H1 (cell line): ENCODE results near the gene SH2D2A. TPM values are rescaled to one million over a fixed set of nuclear protein-coding genes. Genes with fewer than 3 reads are reported as not detected.
A peak's percentile ranks its signal among the peaks of the same experiment; 100 is the strongest.

Experiments
- ATF2 ChIP-seq: IDR thresholded peaks from 2 replicates; pipeline ENCODE4 v1.6.1; 2012; ENCODE audit warnings: low read length, inconsistent platforms
- CTCF ChIP-seq, 3 experiments: IDR thresholded peaks; 1 replicate in 2 of 3; 2 replicates in 1 of 3; pipeline versions ENCODE4 v1.5.1 to v1.6.1; 2011; ENCODE audit warnings: low read length in 3 of 3, mild to moderate bottlenecking in 3 of 3, inconsistent platforms in 2 of 3, low read depth in 1 of 3, moderate library complexity in 1 of 3; ENCODE audit not compliant: insufficient read depth in 1 of 3; ENCODE audit errors: control extremely low read depth in 1 of 3
- EGR1 ChIP-seq: IDR thresholded peaks from 2 replicates; pipeline ENCODE4 v1.6.1; 2011; ENCODE audit warnings: low read depth, low read length, borderline replicate concordance
- FOSL1 ChIP-seq: IDR thresholded peaks from 2 replicates; pipeline ENCODE4 v1.6.1; 2011; ENCODE audit warnings: mild to moderate bottlenecking, low read depth, low read length, moderate library complexity; ENCODE audit not compliant: insufficient read depth
- HDAC2 ChIP-seq, 2 experiments: fragments of 300-600 bp in 1 of 2; sonication (generic) in 1 of 2; IDR thresholded peaks; 2 replicates each; pipeline ENCODE4 v1.6.1; 2011 to 2012; ENCODE audit warnings: low read depth in 2 of 2, low read length in 2 of 2, mild to moderate bottlenecking in 2 of 2, moderate library complexity in 2 of 2, borderline replicate concordance in 1 of 2, inconsistent platforms in 1 of 2
- MAFK ChIP-seq: IDR thresholded peaks from 2 replicates; pipeline ENCODE4 v1.6.1; 2012; ENCODE audit warnings: low read depth, mild to moderate bottlenecking, improper control_type of control experiment, low read length
- SRF ChIP-seq: IDR thresholded peaks from 2 replicates; pipeline ENCODE4 v1.6.1; 2011; ENCODE audit warnings: mild to moderate bottlenecking, low read depth, low read length, moderate library complexity
- TBP ChIP-seq: IDR thresholded peaks from 2 replicates; pipeline ENCODE4 v1.6.1; 2011; ENCODE audit warnings: low read depth, low read length, improper control_type of control experiment
- polyA plus RNA-seq, 7 experiments: library from polyadenylated mRNA; depleted of rRNA in 3 of 7; stranded (reverse) in 5 of 7; unstranded in 2 of 7; fragments of >200 nt in 5 of 7; fragments of 200-250 nt in 2 of 7; gene quantifications; 1 replicate in 5 of 7; 2 replicates in 1 of 7; 4 replicates in 1 of 7; pipeline versions ENCODE4 v1.2.1 to v1.2.3, GENCODE V29; 2011 to 2013; ENCODE audit warnings: missing spikeins in 2 of 7, mixed read lengths in 2 of 7
- total RNA-seq: library from RNA; stranded (reverse); fragmentation: NEBNext Ultra II Directional; extraction: Animal tissue kit (Norgen Biotek cat#: 25700); gene quantifications from 2 replicates; pipeline ENCODE4 v1.2.1, GENCODE V29; 2021

The SH2D2A gene
- total and polyA plus RNA-seq, 2 of the 8 experiments (the other 6 are each of a cell fraction or from before 2014, with no cell fraction given): 3.3 to 7.9 TPM

GRCh38 chr1:156838972-156839371, 22.3 kb upstream of the SH2D2A start (continued):
- no peak for TF ChIP-seq ATF2
- TF ChIP-seq TBP: no peak
- peak; percentile 92 to 94 (median 93) for TF ChIP-seq CTCF (IDR thresholded peaks at IDR 0.05; ENCODE audit: control extremely low read depth in 1 of 3, insufficient read depth in 1 of 3, low read depth in 1 of 3, low read length in 3 of 3)
- TF ChIP-seq FOSL1: no peak
- TF ChIP-seq SRF: no peak
- no peak for TF ChIP-seq HDAC2 (IDR thresholded peaks at IDR 0.05; ENCODE audit: borderline replicate concordance in 1 of 2, low read depth in 2 of 2, low read length in 2 of 2)
- no peak for TF ChIP-seq MAFK
- no peak for TF ChIP-seq EGR1
